GM10266 (cell line): Measurements from ENCODE around the gene STAC2.
A peak's percentile ranks its signal among the peaks of the same experiment; 100 is the strongest.

ENCODE experiments used
- DNase-seq: peaks from one replicate; pipeline ENCODE4 v3.0.0; 2012; ENCODE audit errors: extremely low spot score
- CTCF ChIP-seq: IDR thresholded peaks from 2 replicates; pipeline ENCODE4 v1.5.1; 2012; ENCODE audit warnings: mild to moderate bottlenecking, low read depth; ENCODE audit not compliant: control insufficient read depth, insufficient read depth; ENCODE audit errors: missing control alignments

STAC2 gene

DNA sequence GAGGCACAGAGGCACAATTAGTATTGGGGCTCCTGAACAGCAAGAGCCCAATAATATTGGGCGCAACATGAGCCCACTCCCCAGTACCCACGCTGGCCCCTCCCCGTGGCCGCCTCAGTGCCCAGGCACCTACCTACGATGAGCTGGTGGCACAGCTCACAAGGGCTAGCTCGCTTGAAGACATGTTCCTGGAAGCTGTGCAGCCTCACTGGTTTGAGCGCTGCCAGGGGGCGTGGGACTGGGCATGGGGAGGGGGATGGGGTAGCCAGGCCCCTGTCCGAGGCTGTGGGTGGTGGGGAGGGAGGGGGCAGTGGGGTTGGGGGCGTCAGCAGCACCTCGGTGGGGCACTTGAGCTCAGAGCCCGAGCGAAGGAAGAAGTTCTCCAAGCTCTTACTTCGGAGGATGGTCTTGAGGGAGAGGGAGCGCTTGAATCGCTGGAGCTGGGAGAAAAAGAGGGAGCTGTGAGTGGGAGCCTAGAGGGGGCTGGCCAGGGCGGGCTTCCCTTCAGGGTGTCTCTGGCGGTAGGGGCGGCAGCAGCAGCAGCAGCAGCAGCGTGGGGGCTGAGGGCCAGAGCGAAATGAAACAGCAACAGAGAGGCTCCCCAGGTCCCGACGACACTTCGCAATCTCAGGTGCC is 7.9 kb downstream of the STAC2 start:
- no peak for TF ChIP-seq CTCF
- no peak for DNase-seq

- DNase-seq, result no peak
- TF ChIP-seq CTCF, result no peak
Measured at GRCh38 chr17:39213852-39214251, 11.9 kb downstream of the STAC2 start.

GRCh38 chr17:39212841-39213480 is 12.8 kb downstream of the STAC2 start:
- no peak for DNase-seq
- TF ChIP-seq CTCF, result no peak

DNA sequence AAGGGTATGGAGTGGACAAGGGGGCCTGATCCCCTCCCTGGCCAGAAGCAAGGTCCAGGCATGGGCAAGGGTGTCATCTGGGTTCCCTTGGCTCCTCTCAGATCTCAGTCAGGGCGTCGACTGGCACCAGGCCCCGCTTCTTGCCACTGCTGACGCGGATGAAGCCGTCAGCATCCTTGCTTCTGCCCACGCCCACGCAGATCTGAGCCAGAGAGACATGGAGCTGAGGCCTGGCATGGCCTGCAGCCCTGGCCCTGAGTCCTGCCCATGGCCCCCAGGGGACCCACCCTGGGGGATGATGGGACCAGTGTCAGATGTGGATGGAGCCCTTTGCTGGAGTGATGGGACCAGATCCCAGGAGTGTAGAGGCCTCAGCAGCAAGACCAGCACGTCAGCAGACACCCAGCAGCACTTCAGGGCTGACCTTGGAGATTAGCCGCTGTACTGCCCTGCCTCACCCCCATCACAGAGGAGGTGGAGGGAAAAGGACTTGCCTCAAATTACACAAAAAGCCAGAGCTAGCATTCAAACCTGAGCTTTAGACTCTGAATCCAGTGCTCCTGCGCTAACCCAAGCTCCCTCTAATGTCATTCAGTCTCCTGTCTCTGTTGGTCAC is 13.4 kb downstream of the STAC2 start:
- no peak for TF ChIP-seq CTCF
- DNase-seq, result no peak

DNA sequence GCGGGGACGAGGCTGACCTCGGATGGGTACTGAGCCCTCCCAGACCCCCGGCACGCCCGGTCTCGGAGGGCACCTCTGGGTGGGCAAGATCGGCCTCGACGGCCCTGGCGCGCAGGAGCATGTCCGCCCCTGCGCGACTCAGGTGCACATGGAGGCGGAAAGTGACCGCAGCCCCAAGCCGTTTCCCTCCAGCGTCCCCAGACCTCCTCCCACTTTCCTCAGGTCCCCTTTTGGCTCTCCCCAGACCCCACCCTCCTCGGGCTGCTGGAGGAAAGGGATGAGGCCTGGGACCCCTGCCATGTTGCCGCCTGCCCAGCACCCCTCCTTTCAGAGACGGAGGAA is 15.7 kb downstream of the STAC2 start:
- TF ChIP-seq CTCF, result no peak
- DNase-seq, result no peak

GRCh38 chr17:39209317-39210092 is 16.2 kb downstream of the STAC2 start:
- TF ChIP-seq CTCF, result no peak
- peak; percentile 46 for DNase-seq
